OCI-LY1 (cell line): Measurements from ENCODE around the gene KRTAP19-1.
"Not testable (repeated sequence)": the region's sequence is repeated elsewhere in the genome, so short reads cannot be mapped to it uniquely, and the experiment has no call there.

Source experiments
- H2AFZ ChIP-seq: fragments of 200-600 bp; sonication (generic), shearing (Covaris generic); 2 replicates; pipeline ENCODE4 v1.6.0; 2014; ENCODE audit warnings: antibody characterized with exemption, mild to moderate bottlenecking, low read length
- H3F3A ChIP-seq: fragments of 200-600 bp; sonication (generic), shearing (Covaris generic); 2 replicates; pipeline ENCODE4 v1.6.0; 2014; ENCODE audit warnings: mild to moderate bottlenecking, antibody characterized with exemption, low read length, moderate library complexity; ENCODE audit not compliant: insufficient read depth
- H3K27ac ChIP-seq: fragments of 200-600 bp; sonication (generic); 2 replicates; pipeline ENCODE4 v1.5.1; 2014; ENCODE audit warnings: low read length, mixed run types, mild to moderate bottlenecking, low read depth; ENCODE audit not compliant: poor library complexity, severe bottlenecking
- H3K27me3 ChIP-seq: fragments of 200-600 bp; sonication (generic); 2 replicates; pipeline ENCODE4 v1.6.0; 2014; ENCODE audit warnings: antibody characterized with exemption, mild to moderate bottlenecking, low read length, moderate library complexity; ENCODE audit not compliant: insufficient read depth
- H3K36me3 ChIP-seq: fragments of 200-600 bp; sonication (generic); 2 replicates; pipeline ENCODE4 v1.6.1; 2014; ENCODE audit warnings: mild to moderate bottlenecking, antibody characterized with exemption, low read length, moderate library complexity, mixed read lengths; ENCODE audit not compliant: insufficient read depth
- H3K4me1 ChIP-seq: fragments of 200-600 bp; sonication (generic); 2 replicates; pipeline ENCODE4 v1.5.1; 2014; ENCODE audit warnings: mild to moderate bottlenecking, low read length, moderate library complexity; ENCODE audit not compliant: insufficient read depth, severe bottlenecking
- H3K4me2 ChIP-seq: fragments of 200-600 bp; sonication (generic), shearing (Covaris generic); 2 replicates; pipeline ENCODE4 v1.6.1; 2014; ENCODE audit warnings: low read length
- H3K4me3 ChIP-seq: fragments of 200-600 bp; sonication (generic); 2 replicates; pipeline ENCODE4 v1.5.1; 2014; ENCODE audit warnings: low read length, low read depth, mild to moderate bottlenecking, mixed read lengths; ENCODE audit not compliant: poor library complexity, severe bottlenecking
- H3K79me2 ChIP-seq: fragments of 200-600 bp; shearing (Covaris generic); 2 replicates; pipeline ENCODE4 v1.6.1; 2016; ENCODE audit warnings: mixed run types, low read length, mixed read lengths; ENCODE audit not compliant: insufficient read depth
- H3K9ac ChIP-seq: fragments of 200-600 bp; sonication (generic), shearing (Covaris generic); 2 replicates; pipeline ENCODE4 v1.6.1; 2014; ENCODE audit warnings: mild to moderate bottlenecking, low read length, mixed read lengths
- H3K9me2 ChIP-seq: fragments of 200-600 bp; sonication (generic), shearing (Covaris generic); 2 replicates; pipeline ENCODE4 v1.6.1; 2014; ENCODE audit warnings: low read depth, mild to moderate bottlenecking, low read length, mixed read lengths
- H3K9me3 ChIP-seq: fragments of 200-600 bp; shearing (Covaris generic); 2 replicates; pipeline ENCODE4 v1.6.1; 2014; ENCODE audit warnings: low read length, mixed read lengths
- H4K20me1 ChIP-seq: fragments of 200-600 bp; sonication (generic), shearing (Covaris generic); 2 replicates; pipeline ENCODE4 v1.6.0; 2016; ENCODE audit warnings: mild to moderate bottlenecking, low read length; ENCODE audit not compliant: insufficient read depth
- CTCF ChIP-seq: fragments of 200-600 bp; sonication (generic), shearing (Covaris generic); IDR thresholded peaks from 2 replicates; pipeline ENCODE4 v1.5.1; 2017; ENCODE audit warnings: mild to moderate bottlenecking, antibody characterized with exemption, low read length, moderate library complexity, mixed read lengths
- EZH2 ChIP-seq: fragments of 200-600 bp; sonication (generic), shearing (Covaris generic); IDR thresholded peaks from 2 replicates; pipeline ENCODE4 v1.8.0; 2017; ENCODE audit warnings: borderline replicate concordance, mixed run types, mild to moderate bottlenecking, antibody characterized with exemption, low read length, moderate library complexity, mixed read lengths

The KRTAP19-1 gene

DNA sequence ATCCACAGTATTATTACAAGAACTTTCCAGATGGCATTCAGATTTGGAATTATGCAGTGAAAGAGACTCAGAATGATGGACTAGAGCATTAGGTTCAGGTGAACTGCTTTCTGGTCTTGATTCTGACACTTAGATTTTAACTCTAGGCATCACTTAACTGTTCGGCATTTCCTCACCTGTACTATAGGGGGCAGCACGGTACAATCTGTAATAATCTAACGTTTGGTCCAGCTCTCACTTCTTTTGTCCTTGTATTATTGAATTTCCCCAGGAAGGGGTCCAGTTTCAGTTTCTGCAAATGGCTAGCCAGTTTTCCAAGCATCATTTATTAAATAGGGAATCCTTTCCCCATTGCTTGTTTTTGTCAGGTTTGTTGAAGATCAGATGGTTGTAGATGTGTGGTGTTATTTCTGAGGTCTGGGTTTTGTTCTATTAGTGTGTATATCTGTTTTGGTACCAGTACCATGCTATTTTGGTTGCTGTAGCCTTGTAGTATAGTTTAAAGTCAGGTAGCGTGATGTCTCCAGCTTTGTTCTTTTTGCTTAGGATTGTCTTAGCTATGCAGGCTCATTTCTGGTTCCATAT, 25.5 kb upstream of the KRTAP19-1 start:
- not testable (repeated sequence) for H3K27me3 ChIP-seq, H3K36me3 ChIP-seq, H2AFZ ChIP-seq, H3K9me2 ChIP-seq, H3K9me3 ChIP-seq, H4K20me1 ChIP-seq, H3K9ac ChIP-seq, H3K27ac ChIP-seq, H3K79me2 ChIP-seq, H3K4me1 ChIP-seq, H3K4me3 ChIP-seq, H3F3A ChIP-seq, H3K4me2 ChIP-seq
- TF ChIP-seq CTCF, result peak; percentile 58

GRCh38 chr21:30502041-30502440, 21.9 kb upstream of the KRTAP19-1 start, which contains the start of gene KRTAP19-5:
KRTAP19-5 (minus strand) TSS chr21:30502141; CDS start chr21:30502090, 51 bp downstream.
- H3K27me3 ChIP-seq, result no peaks in the 10 kb centered on the region

DNA sequence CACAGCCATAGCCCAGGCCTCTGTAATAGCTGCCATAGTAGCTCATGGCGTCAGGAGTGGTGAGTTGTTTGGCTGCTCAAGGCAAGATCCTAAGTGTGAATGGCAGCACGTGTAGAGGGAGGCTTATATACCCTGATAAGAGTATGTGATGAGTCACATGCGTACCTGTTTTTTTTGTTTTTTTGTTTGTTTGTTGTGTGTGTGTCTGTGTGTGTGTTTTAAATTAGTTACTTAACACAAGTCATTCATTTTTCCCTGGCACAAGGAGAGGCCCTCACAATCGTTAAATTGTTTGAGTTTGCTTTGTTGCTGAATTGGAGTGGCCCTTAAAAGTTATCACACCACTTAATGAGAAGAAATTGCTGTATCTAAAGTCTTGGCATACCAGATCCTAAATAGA, 16.9 kb upstream of the KRTAP19-1 start, which contains the start of gene KRTAP19-4:
KRTAP19-4 (minus strand) TSS at position 101 of the 400 bp plus-strand sequence; CDS start at position 46, 55 bp downstream.
- no peak within 1 kb of the TSS for H3K9ac ChIP-seq
- H3K4me2 ChIP-seq, result no peak within 1 kb of the TSS
- H3K9me3 ChIP-seq, result no peaks in the 10 kb centered on the region
- H3K4me3 ChIP-seq, result no peak within 1 kb of the TSS
- no peaks in the 10 kb centered on the region for H3K27me3 ChIP-seq
- no peaks in the 10 kb centered on the region for H3K36me3 ChIP-seq
- H4K20me1 ChIP-seq, result no peaks in the 10 kb centered on the region
- H3K79me2 ChIP-seq, result no peaks in the 10 kb centered on the region
- H3K27ac ChIP-seq, result no peak within 1 kb of the TSS
- TF ChIP-seq EZH2, result no peak
- TF ChIP-seq CTCF, result no peak
- H2AFZ ChIP-seq, result no peak within 1 kb of the TSS
- no peaks in the 10 kb centered on the region for H3K9me2 ChIP-seq
- H3F3A ChIP-seq, result no peaks in the 10 kb centered on the region
- H3K4me1 ChIP-seq, result no peaks in the 10 kb centered on the region

More at GRCh38 chr21:30502041-30502440, 21.9 kb upstream of the KRTAP19-1 start, which contains the start of gene KRTAP19-5:
- TF ChIP-seq CTCF, result no peak
- TF ChIP-seq EZH2, result no peak
- Histone ChIP-seq H3K9me2 (no peaks in the 10 kb centered on the region), H4K20me1 (no peaks in the 10 kb centered on the region), H3K4me1 (no peaks in the 10 kb centered on the region), H3K4me2 (no peak within 1 kb of the TSS), H3K36me3 (no peaks in the 10 kb centered on the region), H3K4me3 (no peak within 1 kb of the TSS), H3K9ac (no peak within 1 kb of the TSS), H3F3A (no peaks in the 10 kb centered on the region), H3K79me2 (no peaks in the 10 kb centered on the region), H2AFZ (no peak within 1 kb of the TSS), H3K9me3 (no peaks in the 10 kb centered on the region), H3K27ac (no peak within 1 kb of the TSS)
